ENCODE data around the gene EGFL7.
A peak's percentile ranks its signal among the peaks of the same experiment; 100 is the strongest.

Gene EGFL7

DNA sequence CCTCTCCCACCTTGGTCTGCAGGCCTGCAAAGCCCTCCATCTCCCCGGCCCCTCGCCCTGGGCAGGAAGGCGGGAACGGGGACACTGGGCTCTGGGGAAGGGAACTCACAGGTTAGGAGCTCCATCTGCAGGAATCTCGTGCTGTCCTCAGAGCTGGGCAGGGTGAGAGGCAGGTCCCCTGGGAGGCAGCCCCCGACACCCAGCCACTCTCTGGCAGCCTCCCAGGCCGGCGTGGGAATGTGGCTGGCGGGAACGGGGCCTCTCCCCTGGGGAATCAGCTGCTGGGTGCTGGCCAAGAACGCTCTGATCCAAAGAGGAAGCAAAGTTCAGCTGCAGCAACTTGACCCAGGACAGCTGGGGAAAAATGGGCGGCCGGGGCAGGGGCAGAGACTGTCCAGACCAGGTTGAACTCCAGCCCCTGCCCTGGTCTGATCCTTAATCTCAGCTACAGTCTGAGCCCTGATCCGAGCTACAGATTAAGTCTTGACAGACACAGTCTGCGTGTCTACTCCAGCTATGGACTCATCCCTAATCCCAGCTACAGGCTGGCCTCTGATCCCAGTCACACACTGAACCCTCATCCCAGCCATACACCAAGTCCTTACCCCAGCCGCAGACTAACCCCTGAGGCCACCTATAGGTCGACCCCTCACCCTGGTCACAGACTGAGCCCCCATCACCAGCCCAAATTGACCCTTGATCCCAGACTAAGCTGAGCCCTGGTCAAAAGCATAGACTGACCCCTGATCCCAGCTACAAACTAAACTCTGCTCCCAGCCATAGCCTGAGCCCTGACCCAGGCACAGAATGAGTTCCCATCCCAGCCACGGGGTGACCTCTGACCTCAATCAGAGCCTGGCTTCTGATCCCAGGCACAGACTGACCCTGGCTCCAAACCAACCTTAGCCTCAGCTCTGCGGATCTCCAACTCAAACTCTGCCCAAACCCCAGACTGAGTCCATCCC lies 37.3 kb upstream of the EGFL7 start:
- DNase-seq (ENCODE audit: low read depth): no peak
- H3K4me3 ChIP-seq (ENCODE audit: low read depth, low read length): no peak overlapping the region
- TF ChIP-seq CTCF (IDR thresholded peaks at IDR 0.05; ENCODE audit: low read depth, low read length, missing control alignments): peak; percentile 50
- in situ Hi-C loops (cut with HindIII; ENCODE audit: low sequenced_read_pairs): no loop called here

DNA sequence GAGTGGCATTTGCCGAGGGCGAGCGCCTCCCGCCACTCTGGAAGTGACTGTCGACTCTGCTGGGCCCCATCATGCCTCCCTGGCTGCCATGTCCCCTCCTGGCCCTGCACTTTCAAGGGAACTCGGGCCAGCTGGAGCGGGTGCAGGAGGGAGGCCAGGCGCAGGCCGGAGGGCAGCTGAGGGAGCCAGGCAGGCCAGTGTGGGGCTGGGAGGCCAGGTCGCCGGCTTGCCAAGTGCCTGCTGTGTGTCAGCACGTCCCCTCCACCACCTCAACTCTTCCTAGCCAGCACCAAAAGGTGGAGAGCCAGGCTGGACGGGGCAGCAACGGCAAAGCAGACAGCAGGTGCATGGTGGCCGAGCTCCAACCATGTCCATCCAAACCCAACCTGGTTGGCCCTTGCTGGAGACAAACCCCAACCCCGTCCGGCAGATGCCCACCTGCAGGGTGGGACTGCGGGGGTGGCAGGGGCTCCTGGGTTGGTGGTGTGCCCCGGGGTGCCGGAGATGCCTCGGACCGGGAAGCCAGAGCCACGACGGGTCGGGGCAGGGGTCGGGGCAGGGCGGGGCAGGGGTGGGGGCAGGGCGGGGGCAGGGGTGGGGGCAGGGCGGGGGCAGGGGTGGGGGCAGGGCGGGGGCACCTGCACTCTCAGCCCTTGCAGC lies 36.5 kb upstream of the EGFL7 start:
- in situ Hi-C loops (cut with HindIII; ENCODE audit: low sequenced_read_pairs): no loop called here
- H3K4me3 ChIP-seq (ENCODE audit: low read depth, low read length): no peak overlapping the region
- TF ChIP-seq CTCF (IDR thresholded peaks at IDR 0.05; ENCODE audit: low read depth, low read length, missing control alignments): no peak
- no peak for DNase-seq (ENCODE audit: low read depth)

DNA sequence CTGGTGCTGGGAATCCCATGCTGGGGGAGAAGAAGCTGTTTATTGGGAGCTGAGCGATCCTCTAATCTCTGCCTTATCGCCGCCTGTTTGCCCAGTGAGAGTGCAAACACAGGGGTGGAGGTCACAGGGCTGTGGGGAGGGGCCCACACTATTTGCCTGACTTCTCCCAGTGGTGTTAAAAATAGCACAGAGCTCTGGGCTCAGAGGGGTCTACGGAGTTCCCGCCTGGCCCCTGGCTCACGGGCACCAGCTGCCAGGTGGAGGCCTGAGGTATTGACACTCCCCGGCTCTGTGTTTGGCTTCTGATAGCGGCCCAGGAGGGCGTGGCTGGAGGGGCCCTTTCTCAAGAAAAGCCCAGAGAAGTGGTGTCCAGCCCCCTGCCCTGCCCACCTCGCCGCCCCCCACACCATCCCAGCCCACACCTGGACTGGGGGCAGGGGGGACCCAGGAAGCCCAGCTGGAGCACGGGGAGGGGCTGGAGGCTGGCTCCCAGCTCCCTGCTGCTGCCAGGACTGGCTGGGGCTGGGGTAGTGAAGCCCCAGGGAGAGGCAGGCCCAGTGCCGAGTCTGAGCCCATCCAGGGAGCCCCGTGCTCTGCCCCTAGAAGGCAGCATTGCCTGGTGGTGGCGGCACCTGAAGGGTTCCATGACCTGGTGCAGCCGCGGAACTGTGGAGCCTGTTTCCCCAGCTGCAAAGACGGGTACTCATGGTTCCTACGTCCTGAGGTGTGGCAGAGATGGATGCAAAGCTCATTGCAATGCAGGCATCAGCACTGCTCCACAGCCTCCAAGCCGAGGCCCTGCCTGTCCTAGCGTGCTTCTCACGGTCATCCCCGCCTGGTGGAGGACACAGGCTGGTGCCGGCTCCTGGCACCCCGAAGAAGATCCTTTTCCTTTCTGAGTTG lies 35.7 kb upstream of the EGFL7 start:
- DNase-seq (ENCODE audit: low read depth): no peak
- in situ Hi-C loops (cut with HindIII; ENCODE audit: low sequenced_read_pairs): no loop called here
- H3K4me3 ChIP-seq (ENCODE audit: low read depth, low read length): no peak overlapping the region

GRCh38 chr9:136627703-136628102 lies 35.0 kb upstream of the EGFL7 start:
- H3K4me3 ChIP-seq (ENCODE audit: low read depth, low read length): no peak overlapping the region
- no peak for DNase-seq (ENCODE audit: low read depth)
- in situ Hi-C loops (cut with HindIII; ENCODE audit: low sequenced_read_pairs): no loop called here
- TF ChIP-seq CTCF (IDR thresholded peaks at IDR 0.05; ENCODE audit: low read depth, low read length, missing control alignments): no peak

More for the DNA sequence above, 35.7 kb upstream of the EGFL7 start:
- TF ChIP-seq CTCF (IDR thresholded peaks at IDR 0.05; ENCODE audit: low read depth, low read length, missing control alignments): peak; percentile 11

DNA sequence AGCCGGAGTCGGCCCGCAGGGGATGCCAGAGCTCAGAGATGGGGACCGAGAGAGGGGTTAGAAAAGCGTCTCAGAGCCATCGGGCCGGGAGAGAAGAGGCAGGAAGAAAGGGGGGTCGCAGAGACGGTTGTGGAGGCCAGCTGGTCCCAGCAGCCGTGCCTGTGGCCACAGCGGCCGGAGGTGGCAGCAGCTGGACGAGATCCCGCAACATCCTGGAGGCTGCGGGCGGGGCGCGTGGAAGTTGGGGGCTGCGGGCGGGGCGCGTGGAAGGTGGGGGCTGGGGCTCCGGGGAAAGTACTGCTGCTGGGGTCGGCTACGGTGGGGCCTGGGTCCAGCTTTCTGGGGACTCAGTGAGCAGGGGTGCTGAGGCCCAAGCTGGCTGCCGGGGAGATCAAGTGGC lies 34.4 kb upstream of the EGFL7 start:
- no peak overlapping the region for H3K4me3 ChIP-seq (ENCODE audit: low read depth, low read length)
- in situ Hi-C loops (cut with HindIII; ENCODE audit: low sequenced_read_pairs): no loop called here
- no peak for DNase-seq (ENCODE audit: low read depth)
- no peak for TF ChIP-seq CTCF (IDR thresholded peaks at IDR 0.05; ENCODE audit: low read depth, low read length, missing control alignments)

All from astrocyte of the cerebellum (primary cell).